OCI-LY7 (cell line): ENCODE data around the gene STS.

Source experiments
- CTCF ChIP-seq: fragments of 200-600 bp; sonication (generic); conservative IDR thresholded peaks from 2 replicates; pipeline ENCODE4 v1.5.1; 2014; ENCODE audit warnings: mild to moderate bottlenecking, antibody characterized with exemption, low read length, moderate library complexity, mixed read lengths
- EZH2phosphoT487 ChIP-seq: fragments of 200-600 bp; sonication (generic); IDR thresholded peaks from 2 replicates; pipeline ENCODE4 v1.6.1; 2018; ENCODE audit warnings: low read depth, borderline replicate concordance, mild to moderate bottlenecking, mixed run types, antibody characterized with exemption, low read length, moderate library complexity, mixed read lengths

- no peak for TF ChIP-seq CTCF
- TF ChIP-seq EZH2phosphoT487 = no peak
Observed at GRCh38 chrX:7115557-7115956, 32.0 kb upstream of the STS start.
